Thoracic aorta (tissue), 2 donors: ENCODE measurements around the gene DCC. TPM values are rescaled to one million over a fixed set of nuclear protein-coding genes. Genes with fewer than 3 reads are reported as not detected.

Experiments used
- ATAC-seq: fragments of 150-250 bp; one replicate; pipeline ENCODE4 v1.8.0; 2017; ENCODE audit warnings: low read depth; ENCODE audit not compliant: insufficient number of reproducible peaks, low FRiP score
- DNase-seq: peaks from one replicate; pipeline ENCODE4 v3.0.0-alpha.2; 2020; ENCODE audit warnings: low spot score
- H3K27ac ChIP-seq, 2 donors: fragments of 200-600 bp; sonication (generic); 1 replicate in 1 of 2; 2 replicates in 1 of 2; pipeline ENCODE4 v1.5.1; 2016; ENCODE audit warnings: mild to moderate bottlenecking in 2 of 2, moderate library complexity in 2 of 2
- H3K27me3 ChIP-seq: fragments of 200-600 bp; sonication (generic); replicated peaks from 2 replicates; pipeline ENCODE4 v1.6.0; 2016; ENCODE audit warnings: mild to moderate bottlenecking; ENCODE audit not compliant: insufficient read depth
- H3K36me3 ChIP-seq: fragments of 200-600 bp; sonication (generic); one replicate; pipeline ENCODE4 v1.5.1; 2016
- H3K4me1 ChIP-seq, 2 donors: fragments of 200-600 bp; sonication (generic); 1 replicate in 1 of 2; 2 replicates in 1 of 2; pipeline versions ENCODE4 v1.5.1 to v1.6.0; 2016; ENCODE audit warnings: low read depth in 2 of 2, mild to moderate bottlenecking in 1 of 2; ENCODE audit not compliant: control insufficient read depth in 1 of 2
- H3K4me3 ChIP-seq: fragments of 200-600 bp; sonication (generic); 2 replicates; pipeline ENCODE4 v1.5.1; 2016; ENCODE audit warnings: mild to moderate bottlenecking
- H3K9me3 ChIP-seq: fragments of 200-600 bp; sonication (generic); 2 replicates; pipeline ENCODE4 v1.5.1; 2016
- total RNA-seq, 2 donors: library from RNA; depleted of rRNA; stranded (reverse); fragments of >200 nt; gene quantifications; one replicate each; pipeline versions ENCODE4 v1.1.0 to v1.2.3, GENCODE V29; 2016
- TF ChIP-seq, protein P1 (sequence below): fragments of 200-600 bp; sonication (generic); IDR thresholded peaks from one replicate; pipeline ENCODE4 v1.5.1; 2019; ENCODE audit warnings: antibody characterized with exemption

Gene DCC
- total RNA-seq, 2 donors from 2014 or later = not detected

DNA sequence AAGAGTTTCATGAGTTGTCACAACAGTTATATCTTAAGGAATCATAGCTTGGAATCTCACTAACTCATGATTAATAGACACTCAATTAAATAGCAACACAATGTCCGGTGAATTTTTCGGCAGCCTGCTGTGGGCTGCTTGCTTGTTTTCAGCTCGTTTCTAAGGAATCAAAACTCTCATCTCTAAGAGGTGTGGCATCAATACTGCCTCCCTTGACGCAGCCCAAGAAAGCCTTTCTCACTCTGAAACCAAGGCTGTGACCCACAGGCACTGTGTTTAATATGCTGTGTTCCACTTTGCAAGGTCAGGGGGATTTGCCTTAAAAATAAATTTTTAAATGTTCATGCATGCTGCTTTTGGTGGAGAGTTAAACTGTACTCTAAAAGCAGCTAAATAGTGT lies 5.4 kb downstream of the DCC start:
- H3K27me3 ChIP-seq = peaks cover 4% of the 10 kb centered on the region
- no peak for DNase-seq

DNA sequence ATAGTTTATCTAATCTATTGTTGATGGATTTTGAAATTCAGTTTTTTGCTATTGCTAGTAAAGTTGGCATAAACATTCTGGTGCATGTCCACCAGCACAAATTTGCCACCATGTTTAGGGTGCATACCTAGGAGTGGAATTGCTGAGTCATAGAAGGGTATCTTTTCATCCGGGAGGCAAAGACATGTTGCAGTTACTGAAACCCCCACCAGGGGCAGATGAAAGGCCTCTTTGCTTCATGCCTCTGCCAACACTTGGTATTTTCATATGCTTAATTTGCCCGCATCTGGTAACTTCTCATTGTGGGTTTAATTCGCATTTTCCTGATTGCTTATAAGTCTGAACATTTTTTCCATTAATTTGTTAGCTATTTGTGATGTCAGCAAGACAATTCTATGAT lies 8.2 kb downstream of the DCC start:
- Histone ChIP-seq H3K36me3 (no peaks in the 10 kb centered on the region), H3K27ac (no peak overlapping the region), H3K4me3 (no peak overlapping the region), H3K27me3 (no peaks in the 10 kb centered on the region), H3K4me1 (no peaks in the 10 kb centered on the region), H3K9me3 (no peaks in the 10 kb centered on the region)
- DNase-seq (no peak), ATAC-seq (no peak)
- TF ChIP-seq, protein P1, sequence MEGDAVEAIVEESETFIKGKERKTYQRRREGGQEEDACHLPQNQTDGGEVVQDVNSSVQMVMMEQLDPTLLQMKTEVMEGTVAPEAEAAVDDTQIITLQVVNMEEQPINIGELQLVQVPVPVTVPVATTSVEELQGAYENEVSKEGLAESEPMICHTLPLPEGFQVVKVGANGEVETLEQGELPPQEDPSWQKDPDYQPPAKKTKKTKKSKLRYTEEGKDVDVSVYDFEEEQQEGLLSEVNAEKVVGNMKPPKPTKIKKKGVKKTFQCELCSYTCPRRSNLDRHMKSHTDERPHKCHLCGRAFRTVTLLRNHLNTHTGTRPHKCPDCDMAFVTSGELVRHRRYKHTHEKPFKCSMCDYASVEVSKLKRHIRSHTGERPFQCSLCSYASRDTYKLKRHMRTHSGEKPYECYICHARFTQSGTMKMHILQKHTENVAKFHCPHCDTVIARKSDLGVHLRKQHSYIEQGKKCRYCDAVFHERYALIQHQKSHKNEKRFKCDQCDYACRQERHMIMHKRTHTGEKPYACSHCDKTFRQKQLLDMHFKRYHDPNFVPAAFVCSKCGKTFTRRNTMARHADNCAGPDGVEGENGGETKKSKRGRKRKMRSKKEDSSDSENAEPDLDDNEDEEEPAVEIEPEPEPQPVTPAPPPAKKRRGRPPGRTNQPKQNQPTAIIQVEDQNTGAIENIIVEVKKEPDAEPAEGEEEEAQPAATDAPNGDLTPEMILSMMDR = no peak

More for the DNA sequence above, 5.4 kb downstream of the DCC start:
- Histone ChIP-seq H3K4me1 (peaks cover 0 to under 1% of the 10 kb centered on the region in 2 donors), H3K36me3 (no peaks in the 10 kb centered on the region), H3K9me3 (no peaks in the 10 kb centered on the region), H3K4me3 (no peak overlapping the region), H3K27ac (no peak overlapping the region)
- TF ChIP-seq, protein P1 = no peak
- no peak for ATAC-seq

DNA sequence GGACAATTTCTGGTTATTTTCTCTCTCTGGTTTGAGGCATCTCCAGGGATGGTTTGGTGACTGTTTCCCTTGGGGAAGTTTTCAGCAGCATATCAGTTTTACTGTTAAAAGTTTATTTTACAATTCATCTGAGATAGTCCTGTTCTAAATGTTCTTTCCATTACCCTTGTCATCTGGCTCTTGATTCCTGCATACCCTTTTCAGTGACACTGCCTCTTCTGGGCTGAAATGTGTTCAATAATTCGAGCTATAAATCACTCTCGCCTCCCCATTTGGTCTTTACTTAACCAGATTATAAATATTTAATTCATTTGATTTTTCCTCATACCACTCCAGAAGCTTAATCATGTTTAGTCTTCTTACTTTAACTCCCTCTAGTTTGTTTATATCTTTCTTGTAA lies 9.5 kb downstream of the DCC start:
- TF ChIP-seq, protein P1 = no peak
- ATAC-seq (no peak), DNase-seq (no peak)

DNA sequence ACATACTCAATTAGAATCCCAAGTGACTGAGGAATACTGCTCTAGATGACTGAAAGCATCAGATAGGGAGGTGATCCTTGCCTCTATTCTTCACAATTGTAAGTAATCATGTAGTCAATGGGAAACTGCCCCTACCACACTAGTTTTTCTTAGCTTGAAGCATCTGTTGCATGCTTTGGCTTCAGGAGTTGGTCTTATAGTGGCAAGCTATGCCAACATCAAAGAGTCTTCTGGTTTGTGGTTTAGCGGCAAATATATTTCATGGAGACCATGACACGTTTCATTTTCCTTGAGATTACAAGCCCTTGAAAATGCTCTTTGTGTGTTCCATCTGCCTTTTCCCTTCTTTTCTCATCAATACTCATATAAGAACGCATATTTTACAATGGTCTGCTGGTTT lies 12.9 kb downstream of the DCC start:
- Histone ChIP-seq H3K4me1 (no peaks in the 10 kb centered on the region), H3K36me3 (no peaks in the 10 kb centered on the region), H3K9me3 (no peaks in the 10 kb centered on the region), H3K4me3 (no peak overlapping the region), H3K27me3 (no peaks in the 10 kb centered on the region), H3K27ac (no peak overlapping the region)
- no peak for DNase-seq
- ATAC-seq = no peak
- TF ChIP-seq, protein P1 = no peak

More for the DNA sequence above, 9.5 kb downstream of the DCC start:
- Histone ChIP-seq H3K27me3 (no peaks in the 10 kb centered on the region), H3K27ac (no peak overlapping the region), H3K4me3 (no peak overlapping the region), H3K9me3 (no peaks in the 10 kb centered on the region), H3K36me3 (no peaks in the 10 kb centered on the region), H3K4me1 (no peaks in the 10 kb centered on the region)

GRCh38 chr18:52353589-52353988 lies 13.6 kb downstream of the DCC start:
- DNase-seq = no peak
- no peaks in the 10 kb centered on the region for H3K36me3 ChIP-seq
- TF ChIP-seq, protein P1 = no peak
- H3K4me1 ChIP-seq = no peaks in the 10 kb centered on the region
- H3K27ac ChIP-seq = no peak overlapping the region
- no peaks in the 10 kb centered on the region for H3K27me3 ChIP-seq
- no peak for ATAC-seq
- no peak overlapping the region for H3K4me3 ChIP-seq
- no peaks in the 10 kb centered on the region for H3K9me3 ChIP-seq
